B cell (primary cell): Measurements from ENCODE around the gene CSNK2A2.

Source experiments
- EZH2 ChIP-seq: IDR thresholded peaks from 2 replicates; pipeline ENCODE4 v1.6.1; 2012; ENCODE audit warnings: borderline replicate concordance, low read depth, mild to moderate bottlenecking, moderate library complexity, low read length; ENCODE audit not compliant: insufficient read depth, poor library complexity, severe bottlenecking
- TF ChIP-seq, protein P1 (sequence below): fragments of 200-600 bp; IDR thresholded peaks from one replicate; pipeline ENCODE4 v1.8.0; 2022; ENCODE audit warnings: antibody characterized with exemption, mild to moderate bottlenecking

DNA sequence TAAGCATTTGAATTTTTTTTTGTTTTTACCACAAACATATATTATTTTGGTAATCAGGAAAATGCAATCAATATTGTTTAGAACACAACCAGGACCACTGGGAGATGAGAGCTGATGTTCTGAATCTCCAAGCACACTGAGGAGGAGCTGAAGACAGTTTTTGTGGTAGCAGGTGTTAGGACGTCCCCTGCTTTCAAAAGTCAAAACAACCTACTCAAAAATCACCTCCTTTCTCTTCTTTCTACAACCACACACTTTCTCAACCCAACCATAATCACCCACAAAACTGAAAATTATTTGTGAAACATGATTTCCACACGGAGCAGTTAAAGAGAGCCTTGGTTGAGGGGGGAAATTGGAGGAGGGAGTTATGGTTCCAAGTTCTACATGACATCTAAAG, 42.1 kb downstream of the CSNK2A2 start:
- TF ChIP-seq, protein P1, sequence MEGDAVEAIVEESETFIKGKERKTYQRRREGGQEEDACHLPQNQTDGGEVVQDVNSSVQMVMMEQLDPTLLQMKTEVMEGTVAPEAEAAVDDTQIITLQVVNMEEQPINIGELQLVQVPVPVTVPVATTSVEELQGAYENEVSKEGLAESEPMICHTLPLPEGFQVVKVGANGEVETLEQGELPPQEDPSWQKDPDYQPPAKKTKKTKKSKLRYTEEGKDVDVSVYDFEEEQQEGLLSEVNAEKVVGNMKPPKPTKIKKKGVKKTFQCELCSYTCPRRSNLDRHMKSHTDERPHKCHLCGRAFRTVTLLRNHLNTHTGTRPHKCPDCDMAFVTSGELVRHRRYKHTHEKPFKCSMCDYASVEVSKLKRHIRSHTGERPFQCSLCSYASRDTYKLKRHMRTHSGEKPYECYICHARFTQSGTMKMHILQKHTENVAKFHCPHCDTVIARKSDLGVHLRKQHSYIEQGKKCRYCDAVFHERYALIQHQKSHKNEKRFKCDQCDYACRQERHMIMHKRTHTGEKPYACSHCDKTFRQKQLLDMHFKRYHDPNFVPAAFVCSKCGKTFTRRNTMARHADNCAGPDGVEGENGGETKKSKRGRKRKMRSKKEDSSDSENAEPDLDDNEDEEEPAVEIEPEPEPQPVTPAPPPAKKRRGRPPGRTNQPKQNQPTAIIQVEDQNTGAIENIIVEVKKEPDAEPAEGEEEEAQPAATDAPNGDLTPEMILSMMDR: no peak
- no peak for TF ChIP-seq EZH2
